GM19372 (cell line): ENCODE data around the gene ROR2.
A peak's percentile ranks its signal among the peaks of the same experiment; 100 is the strongest.

Source experiments
- ATAC-seq: cut with Tn5 transposase; IDR thresholded peaks from one replicate; pipeline ENCODE4 v1.9.1; 2021; ENCODE audit warnings: mild to moderate bottlenecking, low read depth, moderate library complexity; ENCODE audit not compliant: unreplicated experiment

Gene ROR2

GRCh38 chr9:91727316-91727861 is 222.6 kb downstream of the ROR2 start:
- ATAC-seq = no peak

- no peak for ATAC-seq
Observed at GRCh38 chr9:91726406-91727100, 223.5 kb downstream of the ROR2 start.

- no peak for ATAC-seq
Observed at GRCh38 chr9:91725651-91726050, 224.4 kb downstream of the ROR2 start.

- ATAC-seq = no peak
Observed at GRCh38 chr9:91724609-91725505, 225.2 kb downstream of the ROR2 start.

GRCh38 chr9:91724068-91724440 is 226.0 kb downstream of the ROR2 start:
- ATAC-seq = no peak

GRCh38 chr9:91723420-91724067 is 226.5 kb downstream of the ROR2 start:
- no peak for ATAC-seq

GRCh38 chr9:91720751-91721705 is 229.0 kb downstream of the ROR2 start:
- no peak for ATAC-seq

- ATAC-seq = no peak
Observed at GRCh38 chr9:91720313-91720712, 229.7 kb downstream of the ROR2 start.

- no peak for ATAC-seq
Observed at GRCh38 chr9:91718071-91718470, 232.0 kb downstream of the ROR2 start.

GRCh38 chr9:91716815-91717214 is 233.2 kb downstream of the ROR2 start:
- ATAC-seq = no peak

- ATAC-seq = no peak
Observed at GRCh38 chr9:91716239-91716638, 233.8 kb downstream of the ROR2 start.

- ATAC-seq = no peak
Observed at GRCh38 chr9:91714874-91715615, 235.0 kb downstream of the ROR2 start.

GRCh38 chr9:91714020-91714806 is 235.8 kb downstream of the ROR2 start:
- ATAC-seq = no peak

- ATAC-seq = no peak
Observed at GRCh38 chr9:91712811-91713210, 237.2 kb downstream of the ROR2 start.

GRCh38 chr9:91711755-91712601 is 238.1 kb downstream of the ROR2 start:
- ATAC-seq = peak; percentile 76

GRCh38 chr9:91710158-91710557 is 239.9 kb downstream of the ROR2 start:
- no peak for ATAC-seq

GRCh38 chr9:91705386-91705785 is 244.6 kb downstream of the ROR2 start:
- ATAC-seq = no peak

- no peak for ATAC-seq
Observed at GRCh38 chr9:91700475-91700874, 249.6 kb downstream of the ROR2 start.
